Measurements from ENCODE around the gene MARCHF5. TPM values are rescaled to one million over a fixed set of nuclear protein-coding genes. Genes with fewer than 3 reads are reported as not detected.

MARCHF5 gene
- polyA plus RNA-seq, 1 donor (not counting 4 experiments of a cell fraction or from before 2014, with no cell fraction given): 54.1 TPM

DNA sequence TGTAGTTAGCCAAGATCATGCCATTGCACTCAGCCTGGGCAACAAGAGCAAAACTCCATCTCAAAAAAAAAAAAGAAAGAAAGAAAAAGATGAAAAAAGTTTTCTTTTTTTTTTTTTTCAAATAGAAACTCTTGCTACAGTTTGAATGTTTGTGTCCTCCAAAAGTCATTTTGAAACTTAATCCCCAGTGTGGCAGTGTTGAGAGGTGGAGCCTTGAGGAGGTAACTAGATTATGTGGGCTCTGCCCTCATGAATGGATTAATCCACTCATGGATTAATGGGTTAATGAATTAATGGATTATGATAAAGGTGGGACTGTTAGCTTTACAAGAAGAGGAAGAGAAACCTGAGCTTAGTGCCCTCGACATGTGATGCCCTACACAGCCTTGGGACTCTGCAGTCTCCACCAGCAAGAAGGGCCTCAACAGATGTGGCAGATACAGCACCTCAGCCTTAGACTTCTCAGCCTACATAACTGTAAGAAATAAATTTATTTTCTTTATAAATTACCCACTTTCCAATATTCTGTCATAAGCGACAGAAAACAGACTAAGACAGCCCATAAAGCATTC lies 25.2 kb upstream of the MARCHF5 start:
- no peak for DNase-seq (ENCODE audit: low read depth, low spot score)
- H3K9ac ChIP-seq (ENCODE audit: control insufficient read depth, extremely low read depth, insufficient read depth, low read length): no peak overlapping the region
- no peaks in the 10 kb centered on the region for H3K27me3 ChIP-seq (ENCODE audit: control insufficient read depth, extremely low read depth, insufficient read depth, low read length)
- TF ChIP-seq, protein P1, sequence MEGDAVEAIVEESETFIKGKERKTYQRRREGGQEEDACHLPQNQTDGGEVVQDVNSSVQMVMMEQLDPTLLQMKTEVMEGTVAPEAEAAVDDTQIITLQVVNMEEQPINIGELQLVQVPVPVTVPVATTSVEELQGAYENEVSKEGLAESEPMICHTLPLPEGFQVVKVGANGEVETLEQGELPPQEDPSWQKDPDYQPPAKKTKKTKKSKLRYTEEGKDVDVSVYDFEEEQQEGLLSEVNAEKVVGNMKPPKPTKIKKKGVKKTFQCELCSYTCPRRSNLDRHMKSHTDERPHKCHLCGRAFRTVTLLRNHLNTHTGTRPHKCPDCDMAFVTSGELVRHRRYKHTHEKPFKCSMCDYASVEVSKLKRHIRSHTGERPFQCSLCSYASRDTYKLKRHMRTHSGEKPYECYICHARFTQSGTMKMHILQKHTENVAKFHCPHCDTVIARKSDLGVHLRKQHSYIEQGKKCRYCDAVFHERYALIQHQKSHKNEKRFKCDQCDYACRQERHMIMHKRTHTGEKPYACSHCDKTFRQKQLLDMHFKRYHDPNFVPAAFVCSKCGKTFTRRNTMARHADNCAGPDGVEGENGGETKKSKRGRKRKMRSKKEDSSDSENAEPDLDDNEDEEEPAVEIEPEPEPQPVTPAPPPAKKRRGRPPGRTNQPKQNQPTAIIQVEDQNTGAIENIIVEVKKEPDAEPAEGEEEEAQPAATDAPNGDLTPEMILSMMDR (optimal IDR thresholded peaks at IDR 0.05 in 1 of 3, IDR thresholded peaks at IDR 0.05 in 1 of 3, conservative IDR thresholded peaks at IDR 0.05 in 1 of 3; ENCODE audit: extremely low read depth in 1 of 3, insufficient read depth in 2 of 3, low read length in 3 of 3): no peak
- TF ChIP-seq EZH2 (IDR thresholded peaks at IDR 0.05; ENCODE audit: low read length): no peak
- H4K20me1 ChIP-seq (ENCODE audit: control insufficient read depth, extremely low read depth, insufficient read depth, low read length): no peaks in the 10 kb centered on the region
- no peaks in the 10 kb centered on the region for H3K9me1 ChIP-seq (ENCODE audit: control insufficient read depth, extremely low read depth, insufficient read depth, low read length)
- no peak overlapping the region for H3K4me3 ChIP-seq (ENCODE audit: control insufficient read depth in 2 of 3, extremely low read depth in 1 of 3, insufficient read depth in 2 of 3, low read depth in 1 of 3, low read length in 3 of 3)
- no peak overlapping the region for H3K4me2 ChIP-seq (ENCODE audit: control insufficient read depth, extremely low read depth, insufficient read depth, low read depth, low read length)
- no peaks in the 10 kb centered on the region for H3K79me2 ChIP-seq (ENCODE audit: control insufficient read depth, insufficient read depth, low read length)
- no peaks in the 10 kb centered on the region for H3K4me1 ChIP-seq (ENCODE audit: control insufficient read depth, extremely low read depth, insufficient read depth, low read length)
- no peak overlapping the region for H2AFZ ChIP-seq (ENCODE audit: control insufficient read depth, low read length)
- H3K27ac ChIP-seq (ENCODE audit: control insufficient read depth, insufficient read depth, low read length): no peak overlapping the region
- no peaks in the 10 kb centered on the region for H3K9me3 ChIP-seq (ENCODE audit: control insufficient read depth, low read depth, low read length)
- dilution Hi-C loops (cut with MboI; ENCODE audit: extremely low pct_ligation_motif_present, low sequenced_read_pairs): no loop called here
- H3K36me3 ChIP-seq (ENCODE audit: control insufficient read depth in 2 of 2, extremely low read depth in 1 of 2, insufficient read depth in 2 of 2, low read length in 2 of 2): no peaks in the 10 kb centered on the region
- FAIRE-seq: no peak

GRCh38 chr10:92267343-92267742 lies 23.6 kb upstream of the MARCHF5 start:
- FAIRE-seq (no peak), DNase-seq (ENCODE audit: low read depth, low spot score) (no peak)
- H3K4me2 ChIP-seq (ENCODE audit: control insufficient read depth, extremely low read depth, insufficient read depth, low read depth, low read length): no peak overlapping the region
- no peak for TF ChIP-seq EZH2 (IDR thresholded peaks at IDR 0.05; ENCODE audit: low read length)
- TF ChIP-seq, protein P1 (optimal IDR thresholded peaks at IDR 0.05 in 1 of 3, IDR thresholded peaks at IDR 0.05 in 1 of 3, conservative IDR thresholded peaks at IDR 0.05 in 1 of 3; ENCODE audit: extremely low read depth in 1 of 3, insufficient read depth in 2 of 3, low read length in 3 of 3): no peak
- no peaks in the 10 kb centered on the region for H3K9me3 ChIP-seq (ENCODE audit: control insufficient read depth, low read depth, low read length)
- no peak overlapping the region for H2AFZ ChIP-seq (ENCODE audit: control insufficient read depth, low read length)
- no peak overlapping the region for H3K9ac ChIP-seq (ENCODE audit: control insufficient read depth, extremely low read depth, insufficient read depth, low read length)
- no peaks in the 10 kb centered on the region for H3K36me3 ChIP-seq (ENCODE audit: control insufficient read depth in 2 of 2, extremely low read depth in 1 of 2, insufficient read depth in 2 of 2, low read length in 2 of 2)
- H3K9me1 ChIP-seq (ENCODE audit: control insufficient read depth, extremely low read depth, insufficient read depth, low read length): no peaks in the 10 kb centered on the region
- H3K27ac ChIP-seq (ENCODE audit: control insufficient read depth, insufficient read depth, low read length): no peak overlapping the region
- no peaks in the 10 kb centered on the region for H3K79me2 ChIP-seq (ENCODE audit: control insufficient read depth, insufficient read depth, low read length)
- no peaks in the 10 kb centered on the region for H3K4me1 ChIP-seq (ENCODE audit: control insufficient read depth, extremely low read depth, insufficient read depth, low read length)
- dilution Hi-C loops (cut with MboI; ENCODE audit: extremely low pct_ligation_motif_present, low sequenced_read_pairs): no loop called here
- H3K27me3 ChIP-seq (ENCODE audit: control insufficient read depth, extremely low read depth, insufficient read depth, low read length): no peaks in the 10 kb centered on the region
- no peaks in the 10 kb centered on the region for H4K20me1 ChIP-seq (ENCODE audit: control insufficient read depth, extremely low read depth, insufficient read depth, low read length)
- no peak overlapping the region for H3K4me3 ChIP-seq (ENCODE audit: control insufficient read depth in 2 of 3, extremely low read depth in 1 of 3, insufficient read depth in 2 of 3, low read depth in 1 of 3, low read length in 3 of 3)

Measured in keratinocyte (primary cell).